Osteocyte (in vitro differentiated cells): Measurements from ENCODE around the gene MPL. TPM values are rescaled to one million over a fixed set of nuclear protein-coding genes. Genes with fewer than 3 reads are reported as not detected.

ENCODE experiments used
- DNase-seq: peaks from one replicate; pipeline ENCODE4 v3.0.0; 2021; ENCODE audit warnings: mixed read lengths; ENCODE audit not compliant: unreplicated experiment; ENCODE audit errors: extremely low spot score
- H3K27ac Mint-ChIP-seq: one replicate; pipeline ENCODE4 v1.8.0; 2021; ENCODE audit warnings: mild to moderate bottlenecking, mixed read lengths; ENCODE audit not compliant: unreplicated experiment
- H3K27me3 Mint-ChIP-seq: one replicate; pipeline ENCODE4 v1.8.0; 2021; ENCODE audit warnings: mixed read lengths; ENCODE audit not compliant: unreplicated experiment
- H3K36me3 Mint-ChIP-seq: one replicate; pipeline ENCODE4 v1.8.0; 2021; ENCODE audit warnings: mixed read lengths; ENCODE audit not compliant: unreplicated experiment
- H3K4me1 Mint-ChIP-seq: one replicate; pipeline ENCODE4 v1.8.0; 2021; ENCODE audit warnings: mixed read lengths; ENCODE audit not compliant: unreplicated experiment
- H3K4me3 Mint-ChIP-seq: one replicate; pipeline ENCODE4 v1.8.0; 2021; ENCODE audit warnings: mild to moderate bottlenecking, moderate library complexity, mixed read lengths; ENCODE audit not compliant: unreplicated experiment
- H3K9me3 Mint-ChIP-seq: one replicate; pipeline ENCODE4 v1.8.0; 2021; ENCODE audit warnings: mixed read lengths; ENCODE audit not compliant: unreplicated experiment
- CTCF ChIP-seq: fragments of 200-600 bp; sonication (generic); IDR thresholded peaks from 2 replicates; pipeline ENCODE4 v1.5.0; 2021; ENCODE audit warnings: antibody characterized with exemption, mild to moderate bottlenecking, moderate library complexity
- total RNA-seq: library from RNA; stranded (reverse); gene quantifications from 2 replicates; pipeline ENCODE4 v1.2.1, GENCODE V29; 2021

The MPL gene
- total RNA-seq, 1 donor from 2014 or later = not detected

- H3K36me3 Mint-ChIP-seq = no peaks in the 10 kb centered on the region
- no peak for DNase-seq
- no peak for TF ChIP-seq CTCF
- no peak overlapping the region for H3K27ac Mint-ChIP-seq
- H3K27me3 Mint-ChIP-seq = no peaks in the 10 kb centered on the region
- H3K4me1 Mint-ChIP-seq = no peaks in the 10 kb centered on the region
- no peaks in the 10 kb centered on the region for H3K9me3 Mint-ChIP-seq
- H3K4me3 Mint-ChIP-seq = no peak overlapping the region
These were observed 26.1 kb upstream of the MPL start for GRCh38 chr1:43311521-43311920.

- H3K9me3 Mint-ChIP-seq = no peaks in the 10 kb centered on the region
- H3K27ac Mint-ChIP-seq = no peak overlapping the region
- DNase-seq = no peak
- no peak overlapping the region for H3K4me3 Mint-ChIP-seq
- no peaks in the 10 kb centered on the region for H3K36me3 Mint-ChIP-seq
- H3K4me1 Mint-ChIP-seq = no peaks in the 10 kb centered on the region
- TF ChIP-seq CTCF = no peak
- H3K27me3 Mint-ChIP-seq = no peaks in the 10 kb centered on the region
These were observed 25.4 kb upstream of the MPL start for GRCh38 chr1:43312212-43312623.

- H3K4me1 Mint-ChIP-seq = no peaks in the 10 kb centered on the region
- TF ChIP-seq CTCF = no peak
- H3K27ac Mint-ChIP-seq = no peak overlapping the region
- DNase-seq = no peak
- H3K9me3 Mint-ChIP-seq = no peaks in the 10 kb centered on the region
- H3K4me3 Mint-ChIP-seq = no peak overlapping the region
- no peaks in the 10 kb centered on the region for H3K27me3 Mint-ChIP-seq
- H3K36me3 Mint-ChIP-seq = no peaks in the 10 kb centered on the region
These were observed 24.7 kb upstream of the MPL start for GRCh38 chr1:43312663-43313515.

- H3K9me3 Mint-ChIP-seq = no peaks in the 10 kb centered on the region
- H3K36me3 Mint-ChIP-seq = no peaks in the 10 kb centered on the region
- no peaks in the 10 kb centered on the region for H3K4me1 Mint-ChIP-seq
- DNase-seq = no peak
- H3K4me3 Mint-ChIP-seq = no peak overlapping the region
- no peak for TF ChIP-seq CTCF
- H3K27ac Mint-ChIP-seq = no peak overlapping the region
- no peaks in the 10 kb centered on the region for H3K27me3 Mint-ChIP-seq
These were observed 23.8 kb upstream of the MPL start for GRCh38 chr1:43313771-43314170.

- H3K27ac Mint-ChIP-seq = no peak overlapping the region
- H3K27me3 Mint-ChIP-seq = no peaks in the 10 kb centered on the region
- H3K9me3 Mint-ChIP-seq = no peaks in the 10 kb centered on the region
- no peak overlapping the region for H3K4me3 Mint-ChIP-seq
- no peak for TF ChIP-seq CTCF
- no peaks in the 10 kb centered on the region for H3K4me1 Mint-ChIP-seq
- no peaks in the 10 kb centered on the region for H3K36me3 Mint-ChIP-seq
- no peak for DNase-seq
These were observed 23.4 kb upstream of the MPL start for GRCh38 chr1:43314233-43314632.
